Stimulated activated naive CD8-positive, alpha-beta T cell treated with anti-CD3 and anti-CD28 coated beads, Interleukin-15, Interleukin-2, amounts not matched to agents 100 ng/mL and 50 ng/mL, for 24 hours (primary cell): ENCODE data around the gene DPP9.
A peak's percentile ranks its signal among the peaks of the same experiment; 100 is the strongest.
"Not testable (repeated sequence)": the region's sequence is repeated elsewhere in the genome, so short reads cannot be mapped to it uniquely, and the experiment has no call there.

Source experiments
- H3K27ac Mint-ChIP-seq: one replicate; pipeline ENCODE4 v1.8.0; 2021; ENCODE audit warnings: mild to moderate bottlenecking, mixed read lengths
- H3K27me3 Mint-ChIP-seq: one replicate; pipeline ENCODE4 v1.8.0; 2021; ENCODE audit warnings: mixed read lengths
- H3K36me3 Mint-ChIP-seq: one replicate; pipeline ENCODE4 v1.8.0; 2021; ENCODE audit warnings: low read depth, mixed read lengths
- H3K4me1 Mint-ChIP-seq: one replicate; pipeline ENCODE4 v1.8.0; 2021; ENCODE audit warnings: low read depth, mixed read lengths
- H3K4me3 Mint-ChIP-seq: one replicate; pipeline ENCODE4 v1.8.0; 2021; ENCODE audit warnings: mild to moderate bottlenecking, mixed read lengths
- H3K9me3 Mint-ChIP-seq: one replicate; pipeline ENCODE4 v1.8.0; 2021; ENCODE audit warnings: mixed read lengths

Gene DPP9

DNA sequence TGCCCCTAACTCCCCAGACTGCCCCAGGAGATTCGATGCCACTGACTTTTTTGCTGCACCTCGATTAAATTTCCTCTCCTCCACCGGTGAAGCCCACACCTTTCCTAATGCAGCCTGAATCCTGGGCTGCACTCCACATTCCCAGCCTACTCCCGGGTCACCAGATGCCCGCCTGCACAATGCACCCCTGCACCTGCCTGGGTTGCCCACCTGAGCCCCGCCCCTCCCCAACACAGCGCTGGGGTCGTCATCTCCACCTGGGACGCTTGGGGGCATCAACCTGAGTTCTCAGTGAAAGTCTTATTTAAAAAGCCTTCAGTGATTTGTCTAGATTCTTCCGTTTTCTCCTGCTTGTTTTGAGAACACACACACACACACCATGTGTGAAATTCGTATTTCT lies 24.5 kb upstream of the DPP9 start:
- Mint-ChIP-seq H3K27me3 (peaks cover 21% of the 10 kb centered on the region), H3K27ac (no peak overlapping the region), H3K4me1 (no peaks in the 10 kb centered on the region)

DNA sequence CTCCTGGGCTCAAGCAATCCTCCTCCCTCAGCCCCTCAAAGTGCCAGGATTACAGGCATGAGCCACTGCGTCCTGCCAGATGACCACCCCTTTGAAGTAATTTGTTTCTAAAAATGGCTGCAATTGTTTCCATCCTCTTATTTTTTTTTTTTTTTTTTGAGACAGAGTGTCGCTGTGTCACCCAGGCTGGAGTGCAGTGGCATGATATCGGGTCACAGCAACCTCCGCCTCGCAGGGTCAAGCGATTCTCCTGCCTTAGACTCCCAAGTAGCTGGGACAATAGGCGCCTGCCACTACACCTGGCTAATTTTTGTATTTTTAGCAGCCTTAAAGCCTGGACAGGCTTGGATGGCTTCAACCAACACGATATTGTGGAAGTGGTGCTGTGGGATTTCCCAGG lies 22.3 kb upstream of the DPP9 start:
- Mint-ChIP-seq H3K4me1 (no peaks in the 10 kb centered on the region), H3K4me3 (no peak overlapping the region), H3K36me3 (no peaks in the 10 kb centered on the region), H3K27me3 (peaks cover 27% of the 10 kb centered on the region), H3K9me3 (no peaks in the 10 kb centered on the region), H3K27ac (no peak overlapping the region)

More for the DNA sequence above, 24.5 kb upstream of the DPP9 start:
- no peaks in the 10 kb centered on the region for H3K9me3 Mint-ChIP-seq
- H3K36me3 Mint-ChIP-seq = no peaks in the 10 kb centered on the region
- H3K4me3 Mint-ChIP-seq = no peak overlapping the region

DNA sequence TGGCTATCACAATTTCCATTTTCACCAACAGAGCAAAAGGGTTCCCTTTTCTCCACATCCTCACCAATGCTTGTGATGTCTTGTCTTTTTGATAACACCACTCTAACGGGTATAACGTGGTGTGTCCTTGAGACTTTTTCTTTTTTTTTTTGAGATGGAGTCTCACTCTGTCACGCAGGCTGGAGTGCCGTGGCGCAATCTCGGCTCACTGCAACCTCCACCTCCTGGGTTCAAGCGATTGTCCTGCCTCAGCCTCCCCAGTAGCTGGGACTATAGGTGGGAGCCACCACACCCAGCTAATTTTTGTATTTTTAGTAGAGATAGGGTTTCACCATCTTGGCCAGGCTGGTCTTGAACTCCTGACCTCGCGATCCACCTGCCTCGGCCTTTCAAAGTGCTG lies 21.5 kb upstream of the DPP9 start:
- H3K27ac Mint-ChIP-seq, H3K4me3 Mint-ChIP-seq, H3K36me3 Mint-ChIP-seq, H3K4me1 Mint-ChIP-seq, H3K9me3 Mint-ChIP-seq: not testable (repeated sequence)
- H3K27me3 Mint-ChIP-seq = peaks cover 27% of the 10 kb centered on the region

DNA sequence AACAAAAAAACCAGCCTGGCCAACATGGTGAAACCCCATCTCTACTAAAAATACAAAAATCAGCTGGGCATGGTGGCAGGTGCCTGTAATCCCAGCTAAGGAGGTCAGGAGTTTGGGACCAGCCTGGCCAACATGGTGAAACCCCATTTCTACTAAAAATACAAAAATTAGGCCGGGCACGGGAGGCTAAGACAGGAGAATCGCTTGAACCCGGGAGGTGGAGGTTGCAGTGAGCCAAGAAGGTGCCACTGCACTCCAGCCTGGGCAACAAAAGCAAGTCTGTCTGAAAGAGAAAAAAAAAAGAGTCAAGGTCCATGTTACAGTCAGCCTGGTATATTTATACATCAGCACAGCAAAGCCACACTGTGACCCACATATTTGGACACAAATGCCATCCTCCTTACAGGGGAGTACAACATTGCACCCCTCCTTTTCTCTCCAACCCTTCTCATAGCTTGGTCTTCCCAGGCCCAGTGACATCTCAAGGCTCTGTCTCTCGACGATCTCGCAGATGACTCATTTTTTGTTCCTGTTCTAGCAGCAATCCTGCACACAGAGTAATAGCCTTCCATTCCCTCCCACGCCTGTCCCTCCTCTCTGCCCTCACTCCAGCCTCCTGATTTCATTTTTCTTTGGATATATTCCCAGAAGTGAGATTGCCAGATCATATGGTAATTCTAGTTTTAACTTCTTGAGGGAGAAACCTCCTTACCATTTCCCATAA lies 21.0 kb upstream of the DPP9 start:
- H3K9me3 Mint-ChIP-seq = no peaks in the 10 kb centered on the region
- no peaks in the 10 kb centered on the region for H3K4me1 Mint-ChIP-seq
- no peak overlapping the region for H3K27ac Mint-ChIP-seq
- peaks cover 27% of the 10 kb centered on the region for H3K27me3 Mint-ChIP-seq
- H3K4me3 Mint-ChIP-seq = no peak overlapping the region
- H3K36me3 Mint-ChIP-seq = no peaks in the 10 kb centered on the region

DNA sequence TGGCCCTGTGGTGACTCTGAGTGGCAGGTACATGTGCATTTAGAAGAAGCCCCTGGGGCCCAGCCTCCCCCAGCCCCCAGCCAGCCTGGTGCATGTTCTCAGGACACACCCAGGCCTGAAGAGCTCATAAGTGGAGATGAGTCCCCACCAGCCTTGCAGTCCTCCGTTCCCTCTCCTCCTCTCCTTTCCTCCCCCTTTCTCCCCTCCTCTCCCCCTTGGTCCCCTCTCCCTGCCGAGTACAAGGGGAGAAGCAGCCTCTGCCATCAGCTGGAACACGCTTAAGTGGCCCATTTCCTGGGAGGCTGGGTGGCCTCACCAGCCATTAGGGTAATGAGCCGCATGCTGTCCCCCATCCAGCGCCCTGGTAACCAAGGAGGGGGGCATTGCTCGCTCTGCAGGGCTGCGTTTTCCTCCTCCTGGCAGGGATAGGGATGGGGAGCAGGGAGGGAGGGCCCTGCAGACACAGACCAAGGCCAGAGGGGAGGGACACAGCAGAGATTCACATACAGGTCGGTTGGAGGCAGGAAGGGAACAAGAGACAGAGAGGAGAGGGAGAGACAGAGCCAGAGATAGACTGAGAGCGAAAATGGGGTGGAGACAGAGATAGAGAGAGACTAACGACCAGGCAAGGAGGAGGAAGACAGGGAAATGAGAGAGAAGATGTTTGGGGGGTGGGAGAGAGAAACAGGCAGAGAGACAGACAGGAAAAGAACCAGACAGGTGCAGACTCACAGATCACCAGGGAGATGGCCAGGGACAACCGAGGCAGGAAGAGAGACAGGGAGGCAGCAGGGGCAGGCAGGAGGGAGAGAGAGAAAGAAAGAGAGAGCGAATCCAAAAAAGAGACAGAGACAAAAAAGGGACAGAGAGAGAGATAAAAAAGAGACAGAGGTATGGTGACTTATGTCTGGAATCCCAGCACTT lies 19.3 kb upstream of the DPP9 start:
- peaks cover 19% of the 10 kb centered on the region for H3K27me3 Mint-ChIP-seq
- H3K27ac Mint-ChIP-seq = no peak overlapping the region
- no peaks in the 10 kb centered on the region for H3K4me1 Mint-ChIP-seq
- H3K9me3 Mint-ChIP-seq = no peaks in the 10 kb centered on the region
- no peak overlapping the region for H3K4me3 Mint-ChIP-seq
- no peaks in the 10 kb centered on the region for H3K36me3 Mint-ChIP-seq

DNA sequence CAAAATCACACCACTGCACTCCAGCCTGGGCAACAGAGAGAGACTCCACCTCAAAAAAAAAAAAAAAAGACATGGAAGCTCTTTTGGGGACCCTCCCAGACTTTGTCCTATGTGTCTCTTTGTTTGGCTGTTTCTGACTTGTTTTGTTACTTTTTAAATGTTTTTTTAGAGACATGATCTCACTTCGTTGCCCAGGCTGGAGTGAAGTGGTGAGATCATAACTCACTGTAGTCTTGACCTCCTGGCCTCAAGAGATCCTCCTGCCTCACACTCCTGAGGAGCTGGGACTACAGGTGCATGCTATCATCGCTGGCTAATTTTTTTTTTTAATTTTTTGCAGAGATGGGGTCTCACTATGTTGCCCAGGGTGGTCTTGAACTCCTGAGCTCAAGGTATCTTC lies 16.4 kb upstream of the DPP9 start:
- Mint-ChIP-seq H3K27me3 (peaks cover 16% of the 10 kb centered on the region), H3K27ac (no peak overlapping the region), H3K4me3 (no peak overlapping the region), H3K9me3 (no peaks in the 10 kb centered on the region), H3K4me1 (no peaks in the 10 kb centered on the region), H3K36me3 (no peaks in the 10 kb centered on the region)

DNA sequence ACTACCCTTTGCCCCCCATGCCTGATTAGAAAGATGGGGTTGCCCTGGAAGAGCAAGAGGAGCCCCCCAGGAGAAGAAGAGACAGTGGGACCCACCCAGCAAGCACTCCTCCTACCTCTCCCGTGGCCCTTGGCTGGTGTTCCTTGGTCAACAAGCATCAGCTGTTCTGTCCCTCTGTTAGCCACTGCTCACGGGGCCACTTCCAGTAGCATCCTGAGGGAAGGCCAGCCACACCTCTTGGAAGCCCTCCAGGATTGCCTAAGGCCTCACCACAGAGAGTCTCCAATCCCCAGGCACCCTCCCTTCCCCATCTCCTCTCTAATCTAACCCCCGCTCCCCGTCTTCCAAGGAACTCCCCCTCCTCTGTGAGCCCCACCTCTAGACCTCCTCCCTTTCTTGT lies 15.1 kb upstream of the DPP9 start:
- Mint-ChIP-seq H3K4me1 (no peaks in the 10 kb centered on the region), H3K27me3 (peaks cover 16% of the 10 kb centered on the region), H3K36me3 (no peaks in the 10 kb centered on the region), H3K9me3 (no peaks in the 10 kb centered on the region), H3K27ac (no peak overlapping the region), H3K4me3 (no peak overlapping the region)

DNA sequence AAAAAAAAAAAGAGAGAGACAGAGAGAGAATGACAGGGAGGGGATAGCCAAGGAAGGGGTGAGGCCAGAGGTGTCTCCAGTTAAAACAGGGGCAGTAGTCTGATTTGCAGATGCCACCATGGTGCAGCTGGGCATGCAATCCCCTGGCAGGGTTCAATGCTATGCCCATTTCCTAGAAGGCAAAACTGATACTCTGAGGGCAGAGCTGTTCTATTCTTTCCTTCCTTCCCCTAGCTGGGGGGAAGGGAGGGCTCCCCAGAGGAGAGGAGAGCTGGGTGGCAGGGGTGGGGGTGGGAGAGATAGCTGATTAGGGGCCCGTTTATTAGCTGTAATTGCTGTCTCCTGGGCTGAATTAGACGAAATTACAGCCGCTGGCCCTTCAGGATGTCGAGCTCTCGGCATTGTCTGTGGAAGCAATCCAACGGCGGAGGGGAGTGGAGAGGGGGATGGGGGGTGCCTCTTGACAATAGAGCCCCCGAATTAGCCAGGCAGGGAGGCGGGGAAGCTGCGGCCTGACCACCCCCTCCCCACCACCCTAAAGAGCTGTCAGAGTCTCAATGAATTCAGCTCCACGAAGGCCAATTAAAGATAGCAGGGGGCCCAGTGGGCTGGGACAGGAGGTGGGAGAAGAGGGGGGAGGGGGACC lies 14.4 kb upstream of the DPP9 start:
- Mint-ChIP-seq H3K4me3 (no peak overlapping the region), H3K27ac (no peak overlapping the region), H3K27me3 (peaks cover 13% of the 10 kb centered on the region), H3K36me3 (no peaks in the 10 kb centered on the region), H3K4me1 (no peaks in the 10 kb centered on the region), H3K9me3 (no peaks in the 10 kb centered on the region)

DNA sequence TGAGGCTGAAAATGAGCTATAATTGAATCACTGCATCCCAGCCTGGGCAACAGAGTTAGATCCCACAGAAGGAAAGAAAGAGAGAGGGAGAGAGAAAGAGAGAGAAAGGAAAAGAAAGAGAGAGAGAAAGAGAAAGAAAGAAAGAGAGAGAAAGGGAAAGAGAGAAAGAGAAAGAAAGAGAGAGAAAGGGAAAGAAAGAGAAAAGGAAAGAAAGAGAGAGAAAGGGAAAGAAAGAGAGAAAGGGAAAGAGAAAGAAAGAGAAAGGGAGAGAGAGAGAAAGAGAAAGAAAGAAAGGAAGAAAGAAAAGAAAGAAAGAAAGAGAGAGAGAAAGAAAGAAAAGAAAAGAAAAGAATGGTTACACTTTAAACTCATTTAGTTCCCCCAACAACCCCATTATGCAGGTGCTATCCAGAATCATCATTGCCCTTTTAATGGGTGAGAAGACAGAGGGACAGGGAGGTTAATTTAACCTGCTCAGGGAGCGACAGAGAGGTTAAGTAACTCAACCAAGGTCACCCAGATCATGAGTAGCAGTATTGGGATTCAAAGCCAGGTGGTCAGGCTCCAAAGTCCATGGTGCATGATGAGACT lies 10.2 kb upstream of the DPP9 start:
- peaks cover 5% of the 10 kb centered on the region for H3K27me3 Mint-ChIP-seq
- no peaks in the 10 kb centered on the region for H3K36me3 Mint-ChIP-seq
- H3K27ac Mint-ChIP-seq = no peak overlapping the region
- peaks cover 5% of the 10 kb centered on the region for H3K4me1 Mint-ChIP-seq
- no peaks in the 10 kb centered on the region for H3K9me3 Mint-ChIP-seq
- H3K4me3 Mint-ChIP-seq = no peak overlapping the region

DNA sequence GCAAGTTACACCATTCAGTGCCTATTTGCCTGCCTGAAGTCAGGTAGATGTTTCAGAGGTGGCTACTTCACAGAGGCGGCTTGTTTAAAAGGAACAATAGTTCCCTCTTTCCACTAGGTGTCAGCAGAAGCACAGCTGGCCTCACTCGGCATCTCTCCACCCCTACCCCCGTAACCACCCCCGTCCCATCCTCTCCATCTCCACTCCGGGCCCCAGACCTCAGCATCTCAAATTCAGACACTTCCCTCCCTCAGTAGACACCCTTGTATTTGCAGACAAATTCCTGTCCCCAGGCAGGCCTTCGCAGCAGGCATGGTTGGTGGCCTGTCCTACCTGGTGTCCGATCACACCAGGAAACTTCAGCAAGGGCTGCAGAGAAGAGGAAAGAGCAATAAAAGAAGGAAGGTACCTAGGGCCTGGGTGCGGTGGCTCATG lies 9.1 kb upstream of the DPP9 start:
- Mint-ChIP-seq H3K4me3 (no peak overlapping the region), H3K27me3 (no peaks in the 10 kb centered on the region), H3K36me3 (no peaks in the 10 kb centered on the region), H3K9me3 (no peaks in the 10 kb centered on the region), H3K4me1 (peaks cover 5% of the 10 kb centered on the region), H3K27ac (peak overlapping the region; percentile 74)

DNA sequence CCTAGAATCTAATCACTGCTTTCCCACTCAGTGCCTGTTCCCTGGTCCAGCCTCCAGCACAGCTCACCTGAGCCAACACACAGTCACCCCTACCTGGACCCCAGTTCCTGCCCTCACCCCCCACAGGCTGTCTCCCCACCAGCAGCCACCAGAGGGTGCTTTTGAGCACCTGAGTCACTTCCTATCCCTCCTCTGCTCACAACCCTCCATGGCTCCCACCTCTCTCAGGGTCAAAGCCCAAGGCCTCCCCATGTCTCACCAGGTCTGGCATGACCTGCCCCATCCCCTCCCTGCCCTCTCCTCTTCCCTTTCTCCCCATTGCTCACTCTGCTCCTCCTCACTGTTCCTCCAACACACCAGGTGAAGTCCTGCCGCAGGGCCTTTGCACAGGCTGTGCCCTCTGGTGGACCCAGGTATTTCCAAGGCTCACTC lies 7.1 kb upstream of the DPP9 start:
- H3K4me3 Mint-ChIP-seq = no peak overlapping the region
- no peaks in the 10 kb centered on the region for H3K27me3 Mint-ChIP-seq
- H3K36me3 Mint-ChIP-seq = no peaks in the 10 kb centered on the region
- peaks cover 5% of the 10 kb centered on the region for H3K4me1 Mint-ChIP-seq
- no peaks in the 10 kb centered on the region for H3K9me3 Mint-ChIP-seq
- no peak overlapping the region for H3K27ac Mint-ChIP-seq

DNA sequence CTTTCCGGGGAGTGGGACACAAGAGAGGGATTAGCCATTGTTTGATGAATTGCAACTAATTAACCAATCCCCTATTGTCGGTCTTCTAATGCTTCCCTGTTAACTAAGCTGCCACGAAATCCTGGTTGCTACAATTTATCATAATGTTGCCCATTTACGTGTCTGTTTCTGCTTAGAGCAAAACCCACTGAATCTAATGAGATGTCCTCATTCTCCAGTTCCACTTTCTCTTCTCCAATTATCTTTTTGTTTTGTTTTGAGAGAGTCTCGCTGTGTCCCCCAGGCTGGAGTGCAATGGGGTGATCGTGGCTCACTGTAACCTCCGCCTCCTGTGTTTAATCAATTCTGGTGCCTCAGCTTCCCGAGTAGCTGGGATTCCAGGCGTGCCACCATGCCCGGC lies 5.2 kb upstream of the DPP9 start:
- Mint-ChIP-seq H3K27ac (no peak overlapping the region), H3K9me3 (no peaks in the 10 kb centered on the region), H3K27me3 (peaks cover 5% of the 10 kb centered on the region)

DNA sequence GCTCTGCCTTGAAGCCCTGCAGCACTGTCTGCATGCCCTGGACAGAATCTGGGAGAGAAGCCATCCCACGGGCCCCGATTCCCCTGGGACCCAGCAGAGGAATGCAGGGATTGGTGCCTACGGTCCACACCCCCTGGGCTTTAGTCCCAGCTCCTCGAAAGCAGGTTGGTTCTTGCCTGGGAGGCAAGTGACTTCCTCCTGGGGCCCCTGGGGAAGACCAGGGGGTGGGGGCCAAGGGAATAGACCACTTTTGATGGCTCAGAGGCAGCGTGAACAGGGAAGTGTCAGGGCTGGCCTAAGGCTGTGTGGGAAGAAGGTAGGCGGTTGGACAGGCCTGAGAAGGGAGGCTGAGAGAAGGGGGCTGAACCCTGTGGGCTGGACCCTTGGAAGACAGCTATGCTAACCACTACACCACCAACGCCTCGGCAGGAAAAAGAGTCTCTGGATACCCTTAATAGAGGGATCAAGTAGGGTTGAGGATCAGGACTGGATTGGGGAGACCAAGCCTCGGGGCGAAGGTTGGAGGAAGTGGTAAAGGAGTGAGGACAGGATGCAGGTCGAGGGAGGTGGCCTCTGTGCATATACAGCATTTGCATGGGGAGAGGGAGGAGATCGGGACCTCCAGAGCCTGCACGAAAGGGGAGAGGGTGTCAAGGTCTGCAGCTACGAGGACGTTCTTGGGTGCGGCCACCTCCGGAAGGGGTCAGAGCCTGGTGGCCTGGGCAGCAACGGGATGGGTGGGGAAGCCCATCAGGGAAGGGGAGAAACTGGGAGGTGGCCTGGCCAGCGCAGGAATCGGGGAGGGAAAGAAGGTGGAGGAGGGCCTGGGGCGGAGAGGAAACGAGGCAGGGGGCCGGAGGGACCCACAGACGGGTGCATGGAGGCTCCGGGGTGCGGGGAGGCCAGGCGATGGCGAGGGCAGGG lies 709 bp downstream of the DPP9 start:
- no peaks in the 10 kb centered on the region for H3K9me3 Mint-ChIP-seq
- H3K4me1 Mint-ChIP-seq = peaks cover 38% of the 10 kb centered on the region
- peaks cover 6% of the 10 kb centered on the region for H3K27me3 Mint-ChIP-seq
- peak overlapping the region; percentile 89 for H3K27ac Mint-ChIP-seq
- peaks cover 28% of the 10 kb centered on the region for H3K36me3 Mint-ChIP-seq
- H3K4me3 Mint-ChIP-seq = peak overlapping the region; percentile 95

More for the DNA sequence above, 5.2 kb upstream of the DPP9 start:
- Mint-ChIP-seq H3K36me3 (peaks cover 6% of the 10 kb centered on the region), H3K4me3 (no peak overlapping the region), H3K4me1 (peaks cover 19% of the 10 kb centered on the region)

DNA sequence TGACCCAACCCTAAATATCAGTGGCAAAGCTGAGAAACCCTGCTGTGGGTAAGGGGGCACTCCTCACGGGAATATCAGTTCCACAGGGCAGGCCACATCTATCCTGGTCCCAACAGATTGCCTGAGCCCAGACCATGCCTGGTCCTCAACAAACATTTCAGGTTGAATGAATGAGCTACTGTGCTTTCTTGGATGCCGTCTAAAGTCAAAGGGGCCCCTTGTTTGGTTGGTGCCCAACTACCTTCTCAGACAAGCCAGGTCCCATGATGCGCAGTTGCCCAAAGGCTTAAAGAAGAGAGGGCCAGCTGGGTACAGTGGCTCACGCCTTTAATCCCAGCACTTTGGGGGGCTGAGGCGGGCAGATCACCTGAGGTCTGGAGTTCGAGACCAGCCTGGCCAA lies 2.4 kb downstream of the DPP9 start:
- Mint-ChIP-seq H3K4me1 (peaks cover 38% of the 10 kb centered on the region), H3K36me3 (peaks cover 35% of the 10 kb centered on the region), H3K4me3 (no peak overlapping the region), H3K27ac (no peak overlapping the region), H3K9me3 (no peaks in the 10 kb centered on the region), H3K27me3 (peaks cover 6% of the 10 kb centered on the region)
